HG02623 (cell line): ENCODE data around the gene HBA1.
"Not testable (repeated sequence)": the region's sequence is repeated elsewhere in the genome, so short reads cannot be mapped to it uniquely, and the experiment has no call there.

ENCODE experiments used
- ATAC-seq: cut with Tn5 transposase; IDR thresholded peaks from one replicate; pipeline ENCODE4 v1.9.1; 2021; ENCODE audit warnings: moderate library complexity; ENCODE audit not compliant: unreplicated experiment

Gene HBA1

DNA sequence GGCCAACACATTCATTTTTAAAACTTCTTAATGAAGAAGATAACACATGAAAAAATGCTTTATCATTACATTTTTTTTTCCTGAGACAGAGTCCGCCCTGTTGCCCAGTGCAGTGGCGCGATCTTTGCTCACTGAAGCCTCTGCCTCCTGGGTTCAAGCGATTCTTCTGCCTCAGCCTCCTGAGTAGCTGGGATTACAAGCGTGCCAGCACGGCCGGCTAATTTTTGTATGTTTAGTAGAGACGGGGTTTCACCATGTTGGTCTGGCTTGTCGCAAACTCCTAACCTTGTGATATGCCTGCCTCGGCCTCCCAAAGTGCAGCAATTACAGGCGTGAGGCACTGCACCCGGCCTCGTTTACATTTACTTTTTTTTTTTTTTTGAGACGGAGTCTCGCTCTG is 17.0 kb downstream of the HBA1 start:
- ATAC-seq, result no peak

GRCh38 chr16:194516-194915 is 18.0 kb downstream of the HBA1 start:
- ATAC-seq, result no peak

- ATAC-seq, result no peak
Measured at GRCh38 chr16:200388-200787, 23.9 kb downstream of the HBA1 start.

GRCh38 chr16:203246-203645 is 26.8 kb downstream of the HBA1 start:
- no peak for ATAC-seq

DNA sequence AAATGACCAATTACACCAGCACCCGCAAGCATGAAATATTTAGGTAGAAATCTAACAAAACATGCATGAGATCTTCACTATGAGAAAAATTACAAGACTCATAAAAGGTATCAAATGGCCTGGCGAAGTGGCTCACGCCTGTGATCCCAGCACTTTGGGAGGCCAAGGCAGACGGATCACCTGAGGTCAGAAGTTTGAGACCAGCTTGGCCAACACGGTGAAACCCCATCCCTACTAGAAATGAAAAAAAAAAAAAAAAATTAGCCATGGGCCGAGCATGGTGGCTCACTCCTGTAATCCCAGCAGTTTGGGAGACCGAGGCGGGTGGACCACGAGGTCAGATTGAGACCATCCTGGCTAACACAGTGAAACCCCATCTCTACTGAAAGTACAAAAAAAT is 27.6 kb downstream of the HBA1 start:
- ATAC-seq, result not testable (repeated sequence)

DNA sequence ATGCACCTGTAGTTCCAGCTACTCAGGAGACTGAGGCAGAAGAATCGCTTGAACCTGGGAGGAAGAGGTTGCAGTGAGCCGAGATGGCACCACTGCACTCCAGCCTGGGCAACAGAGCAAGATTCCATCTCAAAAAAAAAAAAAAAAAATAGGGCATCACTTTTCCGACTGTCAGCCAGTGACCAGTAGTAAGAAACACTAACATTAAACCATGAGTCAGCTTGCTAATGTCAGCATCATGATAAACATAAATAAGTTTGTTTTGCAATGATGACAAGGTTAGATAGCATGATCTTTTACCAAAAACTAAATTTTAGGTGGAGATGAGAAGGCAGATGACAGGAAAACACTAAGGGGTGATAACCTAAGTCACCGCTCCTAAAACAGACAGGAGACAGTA is 32.9 kb downstream of the HBA1 start:
- not testable (repeated sequence) for ATAC-seq

- ATAC-seq, result not testable (repeated sequence)
Measured at GRCh38 chr16:211631-212180, 35.2 kb downstream of the HBA1 start.

- ATAC-seq, result no peak
Measured at GRCh38 chr16:212999-213398, 36.5 kb downstream of the HBA1 start.

DNA sequence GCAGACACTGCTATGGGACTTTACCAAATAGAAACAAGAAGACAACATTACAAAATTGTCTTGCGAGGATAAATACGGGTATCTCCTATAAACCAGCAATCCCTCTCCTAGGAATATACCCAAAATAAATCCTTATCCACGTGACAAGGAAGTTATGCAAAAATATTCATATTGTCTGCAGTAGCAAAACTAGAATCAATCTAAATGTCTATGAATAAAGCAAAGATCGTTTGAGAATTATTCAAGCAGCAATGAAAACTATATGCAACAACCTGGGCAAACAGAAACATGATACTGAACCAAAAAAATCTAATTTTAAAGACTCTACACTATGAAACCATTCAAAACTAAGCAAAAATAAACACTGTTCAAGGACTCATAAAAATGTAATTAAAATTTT is 43.5 kb downstream of the HBA1 start:
- no peak for ATAC-seq
